Measurements from ENCODE around the gene RAB9A.
"Not testable (repeated sequence)": the region's sequence is repeated elsewhere in the genome, so short reads cannot be mapped to it uniquely, and the experiment has no call there.

RAB9A gene

GRCh38 chrX:13688958-13689740 lies at the start of gene RAB9A:
Gene RAB9A, plus strand, starts transcription at chrX:13689128. Its CDS starts 19,619 bp downstream, at chrX:13708747.
- peak; percentile 74 for DNase-seq (ENCODE audit: low spot score)

DNA sequence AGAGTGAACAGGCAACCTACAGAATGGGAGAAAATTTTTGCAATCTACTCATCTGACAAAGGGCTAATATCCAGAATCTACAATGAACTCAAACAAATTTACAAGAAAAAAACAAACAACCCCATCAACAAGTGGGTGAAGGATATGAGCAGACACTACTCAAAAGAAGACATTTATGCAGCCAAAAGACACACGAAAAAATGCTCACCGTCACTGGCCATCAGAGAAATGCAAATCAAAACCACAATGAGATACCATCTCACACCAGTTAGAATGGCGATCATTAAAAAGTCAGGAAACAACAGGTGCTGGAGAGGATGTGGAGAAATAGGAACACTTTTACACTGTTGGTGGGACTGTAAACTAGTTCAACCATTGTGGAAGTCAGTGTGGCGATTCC lies 47.2 kb upstream of the RAB9A start:
- DNase-seq (ENCODE audit: low spot score) = not testable (repeated sequence)

DNA sequence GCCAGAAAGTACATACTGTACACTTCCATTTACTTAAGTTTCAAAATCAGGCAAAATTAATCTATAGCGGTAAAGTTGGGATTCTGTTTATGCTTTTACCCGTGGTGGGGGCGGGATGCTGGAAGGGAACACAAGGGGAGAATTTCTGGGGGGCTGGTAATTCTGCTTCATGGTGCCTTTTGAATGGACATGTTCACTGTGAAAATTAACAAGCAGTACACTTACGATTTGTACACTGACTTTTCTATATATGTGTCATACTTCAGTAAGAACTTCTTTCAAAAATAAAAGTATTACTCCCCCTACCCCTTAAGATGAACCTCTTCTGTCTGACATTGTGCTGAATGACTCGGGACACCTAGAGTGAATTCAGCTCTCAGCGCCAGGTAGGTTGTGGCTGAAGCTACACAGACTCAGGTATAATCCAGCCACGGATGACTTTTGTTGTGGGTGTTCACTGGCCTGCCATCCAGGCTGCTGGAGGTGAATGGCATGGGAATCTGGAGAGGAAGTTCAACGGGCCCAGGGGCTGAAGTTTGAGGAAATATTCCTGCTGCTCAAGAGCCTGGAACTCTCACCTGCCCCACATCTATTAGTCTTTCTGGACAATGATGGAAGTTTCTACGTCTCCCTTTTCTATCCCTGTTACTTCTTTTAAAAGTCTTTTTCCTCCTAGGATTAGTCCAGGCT lies 43.3 kb upstream of the RAB9A start:
- DNase-seq (ENCODE audit: low spot score) = no peak

- peak; percentile 42 for DNase-seq (ENCODE audit: low spot score)
Measured at GRCh38 chrX:13646154-13646549, 42.8 kb upstream of the RAB9A start.

DNA sequence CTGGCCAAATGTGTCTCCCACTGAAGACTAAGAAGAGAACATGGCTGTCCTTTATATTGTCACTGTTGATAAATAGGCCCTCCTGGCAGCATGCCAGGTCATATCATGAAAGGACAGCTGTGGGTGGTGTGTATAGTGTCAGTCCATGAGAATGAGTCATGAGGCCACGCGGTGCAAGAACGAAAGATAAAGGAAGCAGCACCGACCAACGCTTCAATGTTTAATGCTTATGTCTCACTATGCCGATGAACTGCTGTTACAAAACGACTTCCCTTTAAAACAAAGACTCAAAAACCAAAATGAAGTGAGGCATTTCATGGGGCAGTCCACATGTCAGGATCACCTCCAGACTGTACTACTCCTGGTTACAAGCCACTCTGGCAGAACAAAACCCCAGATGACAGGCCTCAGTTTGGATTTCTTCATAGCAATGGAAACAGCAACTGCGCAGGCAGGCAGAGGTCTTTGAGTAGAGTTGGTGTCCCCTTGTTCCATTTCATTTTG lies 41.2 kb upstream of the RAB9A start:
- DNase-seq (ENCODE audit: low spot score) = peak; percentile 74

DNA sequence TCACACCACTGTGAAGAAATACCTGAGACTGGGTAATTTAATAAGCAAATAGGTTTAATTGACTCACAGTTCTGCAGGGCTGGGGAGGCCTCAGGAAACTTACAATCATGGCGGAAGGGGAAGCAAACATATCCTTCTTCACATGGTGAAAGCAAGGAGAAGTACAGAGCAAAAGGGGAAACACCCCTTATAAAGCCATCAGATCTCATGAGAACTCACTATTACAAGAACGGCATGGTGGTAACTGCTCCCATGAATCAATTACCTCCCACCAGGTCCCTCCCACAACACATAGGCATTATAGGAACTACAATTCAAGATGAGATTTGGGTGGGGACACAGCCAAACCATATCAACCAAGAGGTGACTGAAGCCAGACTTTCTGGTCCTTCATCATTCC lies 40.6 kb upstream of the RAB9A start:
- not testable (repeated sequence) for DNase-seq (ENCODE audit: low spot score)

DNA sequence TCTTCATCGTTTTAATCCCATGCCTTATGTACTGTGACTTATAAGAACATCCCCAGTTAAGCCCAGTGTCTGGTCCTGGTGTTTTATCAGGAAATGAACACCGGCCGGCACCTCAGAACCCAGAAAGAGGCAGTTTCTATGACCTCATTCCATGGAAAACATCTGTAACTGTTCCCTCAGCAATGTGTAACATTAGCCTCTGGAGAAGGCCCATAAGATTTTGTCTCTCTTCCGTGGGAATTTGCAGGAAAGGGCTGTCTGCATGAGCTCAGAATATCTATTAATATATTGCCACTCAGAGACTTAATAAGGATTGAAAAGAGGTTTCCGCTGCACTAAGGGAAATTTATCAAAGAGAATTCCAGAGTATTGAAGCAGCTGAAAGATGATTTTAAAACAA lies 39.1 kb upstream of the RAB9A start:
- no peak for DNase-seq (ENCODE audit: low spot score)

- DNase-seq (ENCODE audit: low spot score) = no peak
Measured at GRCh38 chrX:13650318-13650717, 38.6 kb upstream of the RAB9A start.

DNA sequence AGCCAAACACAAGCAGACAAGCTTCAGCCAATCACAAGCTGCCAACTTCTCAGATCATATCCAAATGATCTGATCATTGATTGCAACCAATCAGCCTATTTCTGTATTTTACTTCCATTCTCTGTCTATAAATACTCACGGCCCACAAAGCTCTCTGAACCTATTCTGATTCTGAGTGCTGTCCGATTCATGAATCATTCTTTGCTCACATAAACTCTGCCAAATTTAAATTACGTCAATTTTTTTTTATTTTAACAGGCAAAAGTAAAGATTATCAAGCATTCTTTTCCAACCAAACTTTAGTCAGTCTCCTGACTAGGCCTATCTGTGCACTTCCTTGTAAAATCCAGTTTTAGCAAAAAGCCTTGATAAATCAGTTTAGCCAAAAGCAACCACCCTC lies 37.8 kb upstream of the RAB9A start:
- no peak for DNase-seq (ENCODE audit: low spot score)

- peak; percentile 39 for DNase-seq (ENCODE audit: low spot score)
Measured at GRCh38 chrX:13652287-13652793, 36.6 kb upstream of the RAB9A start.

GRCh38 chrX:13652850-13653693 lies 35.9 kb upstream of the RAB9A start, which contains the start of gene TCEANC:
Gene TCEANC, plus strand, starts transcription at chrX:13653141. Its CDS starts 9,368 bp downstream, at chrX:13662509.
- DNase-seq (ENCODE audit: low spot score) = peak; percentile 87

- DNase-seq (ENCODE audit: low spot score) = no peak
Measured at GRCh38 chrX:13654116-13654515, 34.8 kb upstream of the RAB9A start.

DNA sequence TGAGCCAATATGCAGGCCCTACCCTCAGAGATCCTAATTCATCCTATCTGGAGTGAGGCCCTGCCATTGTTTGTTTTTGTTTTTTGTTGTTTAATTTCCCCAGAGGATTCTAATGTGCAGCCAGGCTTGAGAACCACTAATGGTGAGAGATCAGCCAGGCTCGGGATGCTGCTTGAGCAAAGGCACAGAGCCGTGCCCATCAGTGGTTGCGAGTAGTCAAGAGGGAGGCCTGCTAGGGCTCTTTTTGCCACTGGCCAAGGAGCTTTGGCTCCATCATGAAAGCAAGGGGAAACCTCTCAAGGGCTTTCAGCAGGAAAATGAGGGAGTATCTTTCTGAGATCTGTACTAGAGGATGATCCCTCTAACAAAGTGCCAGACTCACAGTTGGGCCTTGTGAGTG lies 33.3 kb upstream of the RAB9A start:
- DNase-seq (ENCODE audit: low spot score) = no peak

GRCh38 chrX:13658602-13659001 lies 30.3 kb upstream of the RAB9A start:
- DNase-seq (ENCODE audit: low spot score) = peak; percentile 41

DNA sequence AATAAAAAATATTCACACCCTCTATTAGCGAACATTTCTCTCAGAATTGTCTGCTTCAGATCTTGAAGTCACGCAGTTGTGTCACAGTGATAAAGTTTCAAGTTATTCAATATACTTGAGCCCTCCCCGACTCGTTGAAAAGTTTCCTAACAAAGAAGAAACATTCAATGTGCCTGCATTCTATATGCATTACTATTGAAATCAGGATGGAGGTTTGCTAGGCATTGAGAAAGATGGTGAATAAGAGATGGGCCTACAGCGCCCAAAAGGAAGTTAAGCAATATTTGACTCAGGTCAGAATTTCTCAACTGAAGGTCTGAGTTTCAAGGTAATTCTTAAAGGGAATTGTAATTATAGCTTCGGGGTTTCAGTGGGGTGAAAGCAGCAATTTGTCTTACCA lies 29.9 kb upstream of the RAB9A start:
- no peak for DNase-seq (ENCODE audit: low spot score)

- no peak for DNase-seq (ENCODE audit: low spot score)
Measured at GRCh38 chrX:13661735-13662288, 27.1 kb upstream of the RAB9A start.

- DNase-seq (ENCODE audit: low spot score) = no peak
Measured at GRCh38 chrX:13662355-13662791, 26.6 kb upstream of the RAB9A start.

DNA sequence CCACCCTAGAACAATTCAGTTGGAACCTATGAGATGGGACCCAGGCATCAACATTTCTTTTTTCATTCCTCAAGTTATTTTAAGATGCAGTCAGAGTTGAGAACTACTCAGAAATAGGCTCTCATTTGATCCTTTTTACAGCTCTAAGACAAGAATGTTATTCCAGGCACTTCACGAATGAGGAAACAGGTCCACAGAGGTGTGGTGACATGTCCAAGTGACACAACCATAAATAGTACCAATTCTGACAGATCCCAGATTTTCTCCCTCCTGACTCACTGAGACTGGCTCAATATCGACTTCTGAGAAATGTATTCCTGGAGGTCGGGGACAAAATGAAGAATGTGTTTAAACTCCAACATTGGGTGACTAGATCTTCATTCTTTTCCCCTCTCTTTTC lies 24.9 kb upstream of the RAB9A start:
- DNase-seq (ENCODE audit: low spot score) = no peak

DNA sequence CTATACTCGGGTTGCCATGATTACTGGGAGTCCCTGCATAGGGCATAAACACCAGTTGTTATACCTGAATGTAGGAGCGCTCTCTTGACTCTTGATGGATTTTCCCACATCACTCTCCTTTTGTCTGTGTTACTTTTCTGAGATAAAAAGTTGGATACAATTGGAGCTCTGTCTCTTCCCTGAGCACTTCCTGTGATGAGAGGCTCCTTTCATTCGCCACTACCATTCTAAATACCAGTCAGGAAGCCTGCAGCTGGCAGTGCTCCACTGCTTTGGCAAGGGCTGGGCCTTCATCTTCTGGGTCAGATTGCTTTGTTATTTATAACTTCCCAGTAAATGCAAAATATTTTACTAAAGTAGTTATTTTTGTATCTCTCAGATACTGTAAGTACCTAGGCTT lies 22.1 kb upstream of the RAB9A start:
- DNase-seq (ENCODE audit: low spot score) = no peak

GRCh38 chrX:13667919-13668318 lies 21.0 kb upstream of the RAB9A start:
- DNase-seq (ENCODE audit: low spot score) = no peak

DNA sequence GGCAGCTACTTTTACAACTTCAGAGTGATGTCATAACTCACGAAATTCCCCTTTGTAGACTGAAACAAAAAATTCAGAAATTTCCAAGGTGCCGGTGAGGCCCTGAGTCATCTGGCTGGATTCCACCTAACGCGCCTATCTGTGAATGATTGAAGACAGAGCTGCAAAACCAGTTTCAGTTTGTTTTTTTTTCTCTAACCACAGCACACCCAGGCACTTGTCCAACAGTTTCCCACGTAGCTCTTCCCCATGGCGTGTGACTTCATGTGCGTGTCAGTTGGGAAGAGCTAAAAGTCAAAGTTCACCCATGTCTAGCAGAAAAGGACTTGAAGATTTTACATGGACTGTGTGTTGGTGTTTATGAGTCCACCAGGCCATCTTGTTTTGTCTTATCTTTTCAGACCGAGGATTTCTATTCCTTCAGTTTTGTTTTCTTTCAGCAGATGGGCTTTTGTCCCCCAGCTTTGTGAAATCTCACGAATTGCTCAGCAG lies 19.6 kb upstream of the RAB9A start:
- peak; percentile 85 for DNase-seq (ENCODE audit: low spot score)

GRCh38 chrX:13669755-13670154 lies 19.2 kb upstream of the RAB9A start:
- not testable (repeated sequence) for DNase-seq (ENCODE audit: low spot score)

All from LoVo (cell line).